Activated CD8-positive, alpha-beta memory T cell treated with anti-CD3 and anti-CD28 coated beads for 24 hours (primary cell): ENCODE measurements around the gene MPZL1.
A peak's percentile ranks its signal among the peaks of the same experiment; 100 is the strongest.

Experiments used
- DNase-seq: peaks from one replicate; pipeline ENCODE4 v3.0.0-alpha.2; 2020

MPZL1 gene

GRCh38 chr1:167721617-167722151 lies at the start of gene MPZL1:
MPZL1 (plus strand) TSS chr1:167721982; CDS start chr1:167722152, 170 bp downstream.
- peak; percentile 99 for DNase-seq

DNA sequence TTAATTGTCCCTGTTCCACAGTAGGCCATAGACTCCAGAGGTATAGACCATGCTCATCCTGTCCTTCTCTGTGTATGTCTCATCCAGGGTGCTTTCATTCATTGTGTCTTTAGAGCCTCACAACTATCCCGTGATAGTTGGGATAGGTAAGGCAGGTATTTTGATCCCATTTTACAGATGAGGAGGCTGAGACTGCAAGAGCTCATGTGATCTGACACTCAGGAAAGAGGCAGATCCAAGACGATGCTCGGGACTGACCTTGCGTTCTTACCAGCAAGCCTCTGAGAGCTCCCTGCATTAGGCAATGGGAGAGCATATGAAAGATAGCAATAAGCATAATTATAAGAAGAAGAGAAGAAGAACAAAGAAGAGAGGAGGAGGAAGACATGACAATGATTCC lies 49.0 kb upstream of the MPZL1 start:
- DNase-seq: no peak

DNA sequence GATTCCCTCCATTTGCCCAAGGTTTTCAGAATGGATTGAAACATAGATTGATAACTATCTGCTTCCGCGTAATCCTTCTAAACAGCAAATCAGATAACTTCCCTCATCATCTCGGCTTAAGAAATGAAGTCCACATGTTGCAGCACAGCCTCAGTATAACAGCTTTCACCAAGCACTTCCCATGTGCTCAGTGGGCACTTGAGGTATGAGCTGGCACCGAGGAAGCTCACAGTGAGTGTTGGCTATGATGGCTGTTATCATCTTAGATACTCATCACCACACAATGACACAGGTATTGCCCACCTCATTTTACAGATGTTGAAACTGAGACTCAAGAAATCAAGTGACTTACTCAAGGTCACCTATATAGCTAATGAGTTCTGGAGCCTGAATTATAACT lies 48.5 kb upstream of the MPZL1 start:
- no peak for DNase-seq

DNA sequence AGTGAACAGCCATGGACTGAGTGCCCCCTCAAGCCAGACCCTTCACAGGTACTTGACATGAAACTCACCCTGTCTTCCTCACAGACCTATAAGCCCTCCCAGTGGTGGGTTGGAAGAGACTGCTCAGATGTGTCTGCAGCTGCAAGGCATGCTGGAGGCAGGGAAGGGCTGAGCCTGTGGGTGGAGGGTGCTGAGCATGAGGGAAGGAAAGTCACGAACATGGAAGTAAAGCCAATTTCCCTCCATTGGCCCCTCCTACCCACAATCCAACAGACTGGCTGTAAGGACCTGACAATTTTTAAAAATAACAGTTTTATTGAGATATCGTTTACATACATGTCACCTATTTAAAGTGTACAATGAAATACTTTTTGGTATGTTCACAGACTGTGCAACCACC lies 47.6 kb upstream of the MPZL1 start:
- DNase-seq: no peak

GRCh38 chr1:167675440-167675839 lies 46.3 kb upstream of the MPZL1 start:
- no peak for DNase-seq

DNA sequence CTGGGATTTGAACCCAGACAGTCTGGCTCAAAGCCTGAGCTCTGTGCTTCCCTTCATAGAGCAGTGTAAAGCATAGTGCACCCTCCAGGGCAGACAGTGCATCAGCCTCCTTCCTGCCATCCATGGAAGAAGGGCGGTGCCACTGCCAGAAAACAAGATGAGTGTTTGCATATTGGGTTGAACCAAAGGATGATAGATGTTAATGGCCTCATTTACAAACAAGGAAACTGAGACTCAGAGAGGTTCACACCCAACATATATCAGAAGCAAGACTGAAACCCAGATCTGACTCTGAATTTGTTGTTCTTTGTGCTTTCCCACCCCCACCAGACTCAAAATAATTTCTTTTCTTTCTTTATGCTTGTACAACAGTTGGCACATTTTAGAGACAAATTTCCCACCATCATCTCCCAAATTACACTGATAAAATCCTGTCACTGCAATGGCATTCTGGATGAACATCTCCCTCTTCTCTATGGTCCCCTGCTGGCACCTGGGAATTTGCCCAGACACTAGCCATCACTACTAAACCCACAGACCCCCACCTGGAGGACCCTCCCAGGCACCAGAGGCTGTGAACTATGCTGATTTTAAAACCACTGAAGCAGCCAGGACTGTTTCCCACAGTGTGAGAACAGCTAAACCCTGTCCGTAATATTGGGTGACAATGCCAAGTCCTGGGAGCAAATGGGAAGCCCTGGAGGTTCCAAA lies 45.4 kb upstream of the MPZL1 start:
- no peak for DNase-seq

- no peak for DNase-seq
These were observed 44.6 kb upstream of the MPZL1 start for GRCh38 chr1:167676916-167677848.

GRCh38 chr1:167678422-167678821 lies 43.4 kb upstream of the MPZL1 start:
- no peak for DNase-seq

DNA sequence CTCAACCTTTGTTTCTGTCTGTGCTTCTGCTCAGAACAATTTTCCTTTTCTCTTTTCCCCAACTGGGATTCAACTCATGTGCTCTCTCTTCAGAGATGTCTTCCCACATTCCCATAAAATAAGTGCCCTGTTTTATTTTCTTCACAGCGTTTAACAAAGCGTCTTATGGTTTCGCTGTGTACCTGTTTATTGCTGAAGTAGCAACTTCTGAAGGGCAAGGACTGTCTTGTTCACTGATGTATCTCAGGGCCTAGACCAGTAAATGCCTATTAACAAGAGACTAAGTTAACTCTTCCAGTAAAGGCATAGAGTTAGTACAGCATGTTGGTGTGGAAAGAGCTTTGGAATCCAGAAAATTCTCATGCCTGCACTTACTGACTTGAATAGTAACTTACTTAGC lies 42.9 kb upstream of the MPZL1 start:
- DNase-seq: no peak

DNA sequence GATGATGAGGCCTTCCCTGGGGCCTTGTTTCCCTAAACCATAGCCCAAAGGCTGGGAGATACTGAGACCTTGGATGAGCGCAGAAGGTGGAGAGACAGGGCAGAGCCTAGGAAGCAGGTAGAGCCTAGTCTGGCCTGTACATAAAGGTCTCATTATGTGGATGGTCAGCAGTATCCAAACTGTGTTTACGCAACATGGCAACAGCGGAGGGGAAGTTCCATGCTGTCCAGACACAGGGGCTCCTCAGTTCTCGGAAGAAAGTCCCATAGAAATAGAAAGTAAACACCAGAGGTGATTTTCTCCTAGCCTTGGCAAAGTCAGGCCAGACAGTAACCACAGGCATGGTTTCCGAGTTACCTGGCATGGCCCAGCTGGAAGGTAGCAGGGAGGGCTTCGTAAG lies 42.1 kb upstream of the MPZL1 start:
- DNase-seq: no peak

GRCh38 chr1:167681024-167681423 lies 40.8 kb upstream of the MPZL1 start:
- no peak for DNase-seq

DNA sequence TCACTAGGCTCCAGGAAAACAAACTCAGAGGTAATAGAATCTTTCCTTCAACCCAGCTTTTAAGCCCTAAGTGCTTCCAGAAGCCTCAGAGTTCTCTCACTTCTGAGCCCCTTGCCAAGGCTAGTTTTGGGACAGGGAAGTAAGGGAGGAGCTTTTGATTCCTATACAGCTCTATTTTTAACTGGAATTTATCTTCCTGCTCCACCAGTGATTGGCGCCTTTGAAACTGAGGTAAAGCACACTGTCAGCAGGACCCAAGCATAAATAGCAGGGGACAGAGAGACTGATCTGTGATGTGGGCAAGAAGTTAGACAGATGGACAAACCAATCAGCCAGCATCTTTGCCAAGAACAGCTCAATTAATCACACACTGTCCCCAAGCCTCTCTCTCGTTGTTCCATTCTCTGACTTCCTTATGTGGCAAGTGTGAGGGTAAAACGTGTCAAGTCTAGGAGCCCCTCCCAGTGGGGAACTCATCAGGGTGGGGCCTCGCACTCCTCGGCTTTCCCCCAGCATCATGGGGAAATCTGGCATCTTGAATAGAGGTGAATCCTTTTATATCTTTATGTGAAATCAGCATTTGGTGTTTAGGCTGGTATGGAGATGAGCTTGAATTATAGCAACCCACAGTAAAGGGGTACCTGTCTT lies 40.2 kb upstream of the MPZL1 start:
- no peak for DNase-seq

DNA sequence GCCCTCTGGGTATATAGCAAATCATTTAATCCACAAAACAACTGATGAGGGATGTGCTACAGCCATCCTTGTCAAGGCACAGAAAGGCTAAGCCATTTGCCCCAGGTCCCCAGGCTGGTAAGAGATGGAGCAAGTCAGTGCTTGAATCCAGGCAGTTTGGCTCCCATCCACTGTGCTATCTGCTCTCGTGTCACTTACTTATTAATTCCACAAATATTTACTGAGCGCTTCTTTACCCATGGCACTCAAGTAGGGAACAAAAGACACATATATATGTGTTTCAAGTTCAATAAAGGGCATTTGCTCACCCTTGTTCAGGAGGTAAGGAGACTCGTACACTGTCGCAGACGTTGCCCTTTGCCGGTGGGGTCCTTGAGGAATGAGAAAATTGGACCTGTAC lies 38.6 kb upstream of the MPZL1 start:
- no peak for DNase-seq

DNA sequence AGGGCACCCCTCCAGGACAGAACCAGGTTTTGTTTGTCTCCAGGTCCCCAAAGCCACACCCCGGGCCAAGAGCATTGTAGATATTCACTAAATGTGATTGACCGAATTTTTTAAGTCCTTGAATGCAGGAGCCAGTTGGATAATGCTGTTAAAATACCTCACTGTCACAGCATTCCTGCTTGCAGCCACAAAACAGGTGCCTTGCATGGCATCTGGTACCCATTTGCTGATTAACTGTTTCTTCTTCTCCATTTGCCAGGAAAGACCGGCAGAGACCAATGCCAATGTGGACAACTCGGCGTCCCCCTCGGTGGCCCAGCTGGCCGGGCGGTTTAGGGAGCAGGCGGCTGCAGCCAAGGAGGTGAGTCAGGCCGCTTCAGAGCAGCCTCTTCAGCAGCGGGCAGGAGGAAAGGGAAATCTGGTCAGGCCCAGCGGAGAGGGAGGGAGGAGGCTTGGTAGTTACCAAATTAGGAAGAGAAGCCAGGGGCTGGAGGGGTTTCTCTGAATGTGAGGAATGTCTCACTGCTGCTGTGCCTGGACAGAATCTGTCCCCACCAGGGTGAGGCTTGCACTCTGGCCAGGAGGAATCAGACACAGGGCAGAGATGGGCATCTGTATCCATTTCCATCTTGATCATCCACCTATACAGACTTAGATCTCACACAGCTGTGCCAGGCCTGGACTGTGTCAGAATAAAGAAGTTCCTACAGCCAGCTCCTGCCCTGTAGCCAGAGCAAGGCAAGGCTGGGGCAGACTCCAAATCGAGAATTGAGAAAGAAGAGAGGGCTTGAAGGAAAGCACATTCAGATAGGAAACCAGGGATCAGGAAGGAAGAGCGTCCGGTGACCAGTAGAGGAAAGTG lies 37.9 kb upstream of the MPZL1 start:
- DNase-seq: no peak

GRCh38 chr1:167685844-167686243 lies 35.9 kb upstream of the MPZL1 start:
- no peak for DNase-seq

DNA sequence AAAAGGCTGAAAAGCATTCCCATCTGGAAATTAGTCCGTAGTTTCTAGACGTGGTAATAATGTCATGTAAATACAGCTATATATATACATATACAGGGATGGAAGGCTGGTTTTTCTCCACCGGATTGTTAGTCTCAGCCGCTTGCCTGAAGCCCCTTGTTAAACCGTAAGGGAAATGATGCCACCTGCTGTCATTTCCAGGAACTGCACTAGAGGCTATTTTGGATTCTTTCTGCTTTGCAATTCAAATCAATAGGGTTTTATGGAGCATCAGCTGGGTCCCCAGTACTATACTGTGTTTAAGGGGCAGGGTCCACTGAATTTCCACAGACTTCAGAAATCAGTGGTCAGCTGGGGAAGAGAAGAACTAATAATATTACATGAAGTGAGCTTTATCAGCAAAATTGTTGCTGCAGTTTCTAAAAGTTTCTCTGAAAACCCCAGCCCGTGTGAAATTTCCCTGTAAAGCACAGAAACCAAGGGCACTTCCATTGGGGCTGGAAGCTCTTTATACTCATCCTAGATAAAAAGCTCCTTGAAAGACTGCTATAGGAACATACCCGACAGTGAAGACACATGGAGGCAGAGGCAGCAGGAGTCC lies 33.8 kb upstream of the MPZL1 start:
- DNase-seq: peak; percentile 91

DNA sequence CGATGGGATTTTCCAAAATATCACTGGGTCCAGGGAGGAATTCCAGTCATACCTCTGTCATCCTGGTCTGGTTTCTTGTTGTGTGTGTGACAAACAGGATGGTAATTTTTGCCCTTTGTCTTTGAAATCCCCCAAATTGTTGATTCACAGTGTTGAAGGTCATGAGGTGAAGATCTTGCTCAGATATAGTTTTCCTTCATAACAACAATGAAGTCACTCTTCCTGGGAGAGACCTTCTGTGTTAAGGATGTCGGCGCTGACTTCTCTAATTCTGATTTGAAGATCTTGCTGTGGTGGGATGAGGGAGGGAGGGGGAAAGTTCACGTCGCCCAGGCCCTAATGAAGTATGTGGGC lies 32.2 kb upstream of the MPZL1 start:
- no peak for DNase-seq

DNA sequence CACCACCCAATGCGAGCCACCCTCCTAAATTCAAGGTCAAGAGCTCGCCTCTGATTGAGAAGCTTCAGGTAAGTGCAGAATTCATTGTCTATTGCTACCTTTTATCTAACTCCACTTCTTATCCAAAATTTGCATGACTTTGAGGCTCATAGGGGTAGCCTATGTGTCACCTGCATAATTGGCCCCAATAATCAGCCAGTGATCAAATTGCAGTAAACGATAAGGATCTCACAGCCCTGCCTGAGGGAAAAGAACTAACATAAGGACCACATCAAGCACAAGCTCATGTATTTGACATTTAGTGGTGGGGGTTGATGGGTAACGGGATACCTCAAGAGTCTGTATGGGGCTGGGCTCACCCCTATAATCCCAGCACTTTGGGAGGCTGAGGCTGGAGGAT lies 31.7 kb upstream of the MPZL1 start:
- no peak for DNase-seq

GRCh38 chr1:167693425-167694045 lies 28.2 kb upstream of the MPZL1 start:
- no peak for DNase-seq

- no peak for DNase-seq
These were observed 27.1 kb upstream of the MPZL1 start for GRCh38 chr1:167694691-167695090.

GRCh38 chr1:167695147-167695546 lies 26.6 kb upstream of the MPZL1 start:
- no peak for DNase-seq
